Upper lobe of right lung (tissue), 1 donor: ENCODE data around the gene TRAF2. TPM values are rescaled to one million over a fixed set of nuclear protein-coding genes. Genes with fewer than 3 reads are reported as not detected.

Experiments
- ATAC-seq: fragments of 200-7000 bp; cut with Tn5 transposase; one replicate; pipeline ENCODE4 v1.9.1; 2020; ENCODE audit warnings: mild to moderate bottlenecking, moderate library complexity
- DNase-seq: peaks from one replicate; pipeline ENCODE4 v3.0.0-alpha.2; 2020
- H3K27ac ChIP-seq: fragments of 200-600 bp; one replicate; pipeline ENCODE4 v1.8.0; 2022
- H3K27me3 ChIP-seq: fragments of 200-600 bp; one replicate; pipeline ENCODE4 v1.8.0; 2022; ENCODE audit warnings: mild to moderate bottlenecking
- H3K36me3 ChIP-seq: fragments of 200-600 bp; one replicate; pipeline ENCODE4 v1.8.0; 2022
- H3K4me1 ChIP-seq: fragments of 200-600 bp; one replicate; pipeline ENCODE4 v1.8.0; 2022
- H3K4me3 ChIP-seq: fragments of 200-600 bp; one replicate; pipeline ENCODE4 v1.8.0; 2022; ENCODE audit warnings: mild to moderate bottlenecking
- H3K9me3 ChIP-seq: fragments of 200-600 bp; one replicate; pipeline ENCODE4 v1.8.0; 2022
- CTCF ChIP-seq: fragments of 200-600 bp; IDR thresholded peaks from one replicate; pipeline ENCODE4 v1.8.0; 2022; ENCODE audit warnings: antibody characterized with exemption
- intact Hi-C: fragments of 100-400 bp; cut with DNase I; formaldehyde crosslinking; loops from one replicate; pipeline ENCODE4 v1.11.0; 2022
- total RNA-seq: library from RNA; stranded (reverse); fragmentation: NEBNext Ultra II Directional; extraction: Animal tissue kit (Norgen Biotek cat#: 25700); gene quantifications from one replicate; pipeline ENCODE4 v1.2.1, GENCODE V29; 2021
- donor health status: DM: no; HTN: yes; CAD: no; lungs with severe emphysema.

Gene TRAF2
- total RNA-seq, 1 donor from 2014 or later = 14.8 TPM

- Histone ChIP-seq H3K4me1 (no peaks in the 10 kb centered on the region), H3K4me3 (no peak overlapping the region), H3K9me3 (no peaks in the 10 kb centered on the region), H3K36me3 (peaks cover 31% of the 10 kb centered on the region), H3K27me3 (no peaks in the 10 kb centered on the region), H3K27ac (no peak overlapping the region)
- intact Hi-C loops = no loop called here
- DNase-seq (peak; percentile 48), ATAC-seq (no peak)
- TF ChIP-seq CTCF = no peak
Measured at GRCh38 chr9:136937186-136938001, 51.1 kb downstream of the TRAF2 start.

- no peak overlapping the region for H3K4me3 ChIP-seq
- no peak for TF ChIP-seq CTCF
- intact Hi-C loops = no loop called here
- no peaks in the 10 kb centered on the region for H3K9me3 ChIP-seq
- no peak for ATAC-seq
- peaks cover 7% of the 10 kb centered on the region for H3K4me1 ChIP-seq
- no peaks in the 10 kb centered on the region for H3K27me3 ChIP-seq
- peak; percentile 54 for DNase-seq
- H3K27ac ChIP-seq = no peak overlapping the region
- H3K36me3 ChIP-seq = peaks cover 38% of the 10 kb centered on the region
Measured at GRCh38 chr9:136939431-136939995, 53.2 kb downstream of the TRAF2 start.

- no peak for ATAC-seq
- H3K27ac ChIP-seq = no peak overlapping the region
- H3K36me3 ChIP-seq = peaks cover 38% of the 10 kb centered on the region
- H3K9me3 ChIP-seq = no peaks in the 10 kb centered on the region
- intact Hi-C loops = loop anchor here (10.0 kb wide), 1 partner anchor 95 kb away; the partner anchor contains the start of gene FUT7
- H3K4me3 ChIP-seq = no peak overlapping the region
- no peaks in the 10 kb centered on the region for H3K27me3 ChIP-seq
- H3K4me1 ChIP-seq = peaks cover 7% of the 10 kb centered on the region
- peak; percentile 60 for DNase-seq
- no peak for TF ChIP-seq CTCF
Measured at GRCh38 chr9:136939996-136940525, 53.7 kb downstream of the TRAF2 start.

GRCh38 chr9:136940526-136941230 is 54.4 kb downstream of the TRAF2 start:
- Histone ChIP-seq H3K4me1 (peaks cover 7% of the 10 kb centered on the region), H3K27ac (no peak overlapping the region), H3K4me3 (no peak overlapping the region), H3K36me3 (peaks cover 38% of the 10 kb centered on the region), H3K9me3 (no peaks in the 10 kb centered on the region), H3K27me3 (no peaks in the 10 kb centered on the region)
- TF ChIP-seq CTCF = no peak
- ATAC-seq (no peak), DNase-seq (no peak)
- intact Hi-C loops = loop anchor here (10.0 kb wide), 1 partner anchor 94 kb away; the partner anchor contains the start of gene FUT7

GRCh38 chr9:136941231-136942111 is 55.2 kb downstream of the TRAF2 start:
- intact Hi-C loops = loop anchor here (10.0 kb wide), 1 partner anchor 93 kb away; the partner anchor contains the start of gene FUT7
- DNase-seq = no peak
- Histone ChIP-seq H3K27ac (no peak overlapping the region), H3K27me3 (no peaks in the 10 kb centered on the region), H3K4me1 (peaks cover 7% of the 10 kb centered on the region), H3K9me3 (no peaks in the 10 kb centered on the region), H3K36me3 (peaks cover 38% of the 10 kb centered on the region), H3K4me3 (no peak overlapping the region)
- ATAC-seq = no peak
- no peak for TF ChIP-seq CTCF
